NCI-H774 (cell line): ENCODE results near the gene UPF3A.
"Not testable (repeated sequence)": the region's sequence is repeated elsewhere in the genome, so short reads cannot be mapped to it uniquely, and the experiment has no call there.

ENCODE experiments used
- DNase-seq: peaks from one replicate; lab custom pipeline; 2025; lab: John Stamatoyannopoulos, UW

UPF3A gene

DNA sequence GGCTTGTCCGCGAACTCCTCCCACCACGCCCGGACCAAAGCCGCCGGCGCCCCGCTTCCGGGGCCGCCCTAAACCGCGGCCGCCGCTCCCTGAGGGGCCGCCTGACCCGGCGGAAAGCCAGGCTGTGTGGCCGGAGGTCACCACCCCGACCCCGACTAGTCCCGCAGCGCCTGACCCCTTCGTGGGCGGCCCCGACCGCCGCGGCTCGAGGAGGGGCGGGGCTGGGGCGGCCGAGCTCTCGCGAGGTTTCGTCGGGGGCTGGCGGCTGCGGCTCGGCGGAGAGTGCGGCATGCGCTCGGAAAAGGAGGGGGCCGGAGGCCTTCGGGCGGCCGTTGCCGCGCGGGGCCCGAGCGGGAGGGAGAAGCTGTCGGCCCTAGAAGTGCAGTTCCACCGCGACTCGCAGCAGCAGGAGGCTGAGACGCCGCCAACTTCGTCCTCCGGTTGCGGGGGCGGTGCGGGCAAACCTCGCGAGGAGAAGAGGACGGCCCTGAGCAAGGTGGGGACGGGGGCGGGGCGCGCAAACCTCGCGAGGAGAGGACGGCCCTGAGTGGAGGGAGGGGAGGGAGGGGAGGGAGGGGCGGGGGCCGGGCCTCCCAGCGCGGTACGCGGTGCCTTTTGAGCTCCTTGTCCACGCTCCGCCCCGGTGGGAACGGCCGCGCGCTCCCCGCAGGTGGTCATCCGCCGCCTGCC, at the start of gene UPF3A:
Gene UPF3A (plus strand): TSS at position 251 of the 690 bp plus-strand sequence. CDS start 39 bp downstream, at position 290.
- peak; percentile 97 for DNase-seq

DNA sequence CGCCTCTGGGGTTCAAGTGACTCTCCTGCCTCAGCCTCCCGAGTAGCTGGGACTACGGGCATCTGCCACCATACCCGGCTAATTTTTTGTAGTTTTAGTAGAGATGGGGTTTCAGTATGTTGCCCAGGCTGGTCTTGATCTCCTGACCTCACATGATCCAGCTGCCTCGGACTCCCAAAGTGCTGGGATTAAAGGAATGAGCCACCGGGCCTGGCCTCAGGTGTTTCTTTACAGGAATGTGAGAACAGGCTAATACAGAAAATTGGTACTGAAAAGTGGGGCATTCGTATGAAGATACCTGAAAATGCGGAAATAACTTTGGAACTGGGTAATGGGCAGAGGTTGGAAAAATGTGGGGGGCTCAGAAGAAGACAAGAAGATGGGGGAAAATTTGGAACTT, 49.5 kb upstream of the UPF3A start:
- DNase-seq, result no peak

DNA sequence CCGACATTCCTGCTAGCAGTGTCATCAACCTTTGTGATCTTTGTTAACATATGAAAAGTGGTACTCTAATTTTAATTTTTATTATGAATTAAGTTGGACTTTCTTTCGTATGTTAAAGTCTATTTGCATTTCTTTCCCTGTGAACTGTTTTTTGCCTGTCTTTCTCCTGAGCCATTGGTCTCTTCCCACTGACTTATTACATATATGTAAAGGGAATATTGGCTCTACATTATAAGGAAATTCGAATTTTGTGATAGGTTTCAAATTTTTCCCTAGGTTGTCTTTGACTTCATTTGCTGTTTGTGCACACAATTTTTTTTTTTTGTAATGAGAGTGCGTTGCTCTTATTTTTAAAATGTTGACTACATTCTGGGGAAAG, 47.1 kb upstream of the UPF3A start:
- DNase-seq, result no peak

DNA sequence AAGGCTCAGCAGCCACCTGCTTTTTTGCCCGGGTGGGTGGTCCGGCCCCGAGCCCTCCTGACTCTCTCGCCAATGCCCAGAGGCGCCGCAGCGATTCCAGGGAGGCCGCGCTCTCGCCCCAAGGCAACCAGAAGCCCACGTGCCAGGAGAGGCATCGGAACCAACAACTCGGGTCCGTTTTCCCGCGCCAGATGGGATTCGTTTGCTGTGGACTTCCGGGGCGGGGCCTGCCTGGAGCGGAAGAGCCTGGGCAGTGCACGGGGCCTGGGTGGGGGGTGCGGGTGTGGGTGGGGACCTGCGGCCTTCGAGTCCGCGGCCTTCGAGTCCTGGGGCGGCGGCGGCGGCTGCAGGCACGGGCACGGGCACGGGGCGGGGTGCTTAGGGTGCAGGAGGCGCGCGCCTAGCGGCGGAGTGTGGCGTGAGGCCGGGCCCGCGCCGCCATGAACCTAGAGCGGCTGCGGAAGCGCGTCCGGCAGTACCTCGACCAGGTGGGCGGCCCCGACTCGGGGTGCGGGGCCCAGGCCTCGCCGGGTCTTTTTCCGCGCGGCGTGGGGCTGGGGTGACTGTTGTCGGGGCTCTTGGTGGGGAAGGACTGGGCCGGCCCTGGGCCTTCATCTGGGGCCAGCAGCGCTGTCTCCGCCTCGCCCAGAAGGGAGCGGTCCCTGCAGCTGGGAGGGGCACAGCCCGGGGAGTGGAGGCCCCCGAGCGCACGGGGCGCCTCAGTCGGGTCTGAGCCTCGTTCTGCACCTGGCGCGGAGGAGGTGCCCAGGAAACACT, 46.6 kb upstream of the UPF3A start, which contains the start of gene CDC16:
Gene CDC16 (plus strand): TSS at position 253 of the 777 bp plus-strand sequence. CDS start 188 bp downstream, at position 441.
- DNase-seq, result peak; percentile 100

- no peak for DNase-seq
Observed at GRCh38 chr13:114235697-114236096, 45.7 kb upstream of the UPF3A start.

GRCh38 chr13:114236227-114236626, 45.2 kb upstream of the UPF3A start:
- DNase-seq, result no peak

DNA sequence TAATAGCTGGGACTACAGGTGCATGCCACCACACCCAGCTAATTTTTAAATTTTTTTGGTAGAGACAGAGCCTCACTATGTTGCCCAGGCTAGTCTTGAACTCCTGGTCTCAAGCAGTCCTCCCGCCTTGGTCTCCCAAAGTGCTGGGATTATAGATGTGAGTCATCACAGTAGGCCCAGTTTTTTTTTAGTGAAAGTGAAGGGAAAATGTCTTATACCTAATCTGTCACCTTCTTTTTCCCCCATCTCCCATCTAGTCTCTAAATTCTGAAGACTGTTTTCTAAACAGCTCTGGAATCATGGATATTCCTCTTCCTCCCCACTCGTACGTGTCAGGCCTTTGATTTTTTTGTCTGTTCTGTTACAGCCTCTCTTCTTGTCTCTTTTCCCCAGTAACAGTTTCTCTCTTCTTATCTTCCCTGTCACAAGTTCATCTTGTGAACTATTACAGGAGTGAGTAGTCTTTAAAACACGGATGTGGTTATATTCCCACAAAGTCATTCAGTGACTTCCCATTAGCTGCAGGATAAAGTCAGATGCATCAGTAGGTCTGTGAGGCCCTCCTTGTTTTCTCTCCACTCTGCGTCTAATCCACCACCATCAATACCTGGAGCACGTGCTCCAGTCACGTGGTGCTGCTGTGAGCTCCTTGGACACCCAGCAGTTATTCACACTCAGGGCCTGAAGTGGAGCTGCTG, 43.8 kb upstream of the UPF3A start:
- no peak for DNase-seq

- no peak for DNase-seq
Observed at GRCh38 chr13:114241918-114242317, 39.5 kb upstream of the UPF3A start.

DNA sequence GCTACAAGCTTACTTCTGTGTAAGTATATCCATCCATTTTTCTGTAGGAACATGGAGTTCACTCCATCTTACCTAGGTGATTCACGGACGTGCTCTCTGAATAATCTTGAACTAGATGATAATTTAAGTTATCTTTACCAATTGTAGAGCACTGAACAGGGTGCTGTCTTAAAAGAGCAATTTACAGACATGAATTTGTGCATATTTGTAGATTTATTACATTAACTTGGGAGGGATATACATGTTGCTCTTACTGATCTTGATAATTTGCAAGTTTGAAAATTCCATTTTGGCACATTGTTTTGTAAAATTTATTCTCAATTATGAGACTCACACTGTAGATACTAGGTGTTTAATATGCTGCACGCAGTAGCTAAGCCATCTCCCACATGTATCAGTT, 37.4 kb upstream of the UPF3A start:
- DNase-seq, result no peak

DNA sequence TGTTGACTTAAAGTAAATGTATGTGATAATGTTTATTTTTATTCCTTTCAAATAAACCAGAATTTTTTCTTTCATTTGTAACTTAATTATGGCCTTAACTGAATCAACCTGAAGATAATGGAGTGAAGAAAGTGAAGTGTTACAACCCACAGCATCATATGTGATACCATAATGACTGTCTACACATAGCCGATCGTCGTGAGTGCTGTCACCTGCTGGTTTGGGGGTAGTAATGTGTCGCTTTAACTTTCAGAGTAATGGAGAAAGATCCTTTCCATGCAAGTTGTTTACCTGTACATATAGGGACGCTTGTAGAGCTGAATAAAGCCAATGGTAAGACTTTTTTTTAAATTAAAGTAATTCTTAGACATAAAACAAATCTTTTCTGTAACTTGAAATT, 36.8 kb upstream of the UPF3A start:
- no peak for DNase-seq

- no peak for DNase-seq
Observed at GRCh38 chr13:114248011-114248410, 33.4 kb upstream of the UPF3A start.

- DNase-seq, result peak; percentile 82
Observed at GRCh38 chr13:114249077-114249476, 32.3 kb upstream of the UPF3A start.

DNA sequence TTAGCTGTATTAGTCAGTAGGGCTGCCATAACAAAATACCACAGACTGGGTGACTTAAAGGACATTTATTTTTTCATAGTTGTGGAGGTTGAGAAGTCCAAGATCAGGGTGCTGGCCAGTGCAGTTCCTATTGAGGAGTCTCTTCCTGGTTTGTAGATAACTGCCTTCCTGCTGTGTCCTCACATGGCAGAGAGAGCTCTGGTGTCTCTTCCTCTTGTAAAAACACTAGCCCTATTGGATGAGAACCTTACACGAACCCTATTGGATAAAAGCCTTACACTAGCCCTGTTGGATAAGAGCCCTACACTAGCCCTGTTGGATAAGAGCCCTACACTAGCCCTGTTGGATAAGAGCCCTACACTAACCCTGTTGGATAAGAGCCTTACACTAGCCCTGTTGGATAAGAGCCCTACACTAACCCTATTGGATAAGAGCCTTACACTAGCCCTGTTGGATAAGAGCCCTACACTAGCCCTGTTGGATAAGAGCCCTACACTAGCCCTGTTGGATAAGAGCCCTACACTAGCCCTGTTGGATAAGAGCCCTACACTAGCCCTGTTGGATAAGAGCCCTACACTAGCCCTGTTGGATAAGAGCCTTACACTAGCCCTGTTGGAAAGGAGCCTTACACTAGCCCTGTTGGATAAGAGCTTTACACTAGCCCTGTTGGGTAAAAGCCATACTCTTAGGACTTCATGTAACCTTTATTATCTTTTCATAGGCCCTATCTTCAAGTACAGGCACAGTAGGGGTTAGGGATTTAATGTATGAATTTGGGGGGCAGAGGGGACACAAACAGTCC, 29.6 kb upstream of the UPF3A start:
- DNase-seq, result not testable (repeated sequence)

DNA sequence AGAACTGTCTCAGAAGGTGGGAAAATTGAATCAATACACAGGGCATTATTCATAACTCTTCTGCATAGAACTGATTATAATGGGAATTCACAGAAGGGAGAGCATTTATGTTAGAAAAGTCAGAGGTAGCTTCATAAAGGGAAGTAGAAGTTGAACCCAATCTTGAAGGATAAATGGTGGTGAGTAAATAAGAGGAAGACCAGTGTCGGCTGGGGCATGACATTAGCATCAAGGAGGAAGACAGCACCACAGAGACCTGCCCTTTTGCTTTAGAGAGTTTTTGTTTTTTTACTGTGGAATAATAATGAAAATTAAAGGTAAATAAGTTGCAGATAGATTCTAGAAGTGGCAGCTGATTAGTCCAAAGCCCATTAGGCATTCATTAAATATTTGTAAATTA, 24.9 kb upstream of the UPF3A start:
- no peak for DNase-seq

DNA sequence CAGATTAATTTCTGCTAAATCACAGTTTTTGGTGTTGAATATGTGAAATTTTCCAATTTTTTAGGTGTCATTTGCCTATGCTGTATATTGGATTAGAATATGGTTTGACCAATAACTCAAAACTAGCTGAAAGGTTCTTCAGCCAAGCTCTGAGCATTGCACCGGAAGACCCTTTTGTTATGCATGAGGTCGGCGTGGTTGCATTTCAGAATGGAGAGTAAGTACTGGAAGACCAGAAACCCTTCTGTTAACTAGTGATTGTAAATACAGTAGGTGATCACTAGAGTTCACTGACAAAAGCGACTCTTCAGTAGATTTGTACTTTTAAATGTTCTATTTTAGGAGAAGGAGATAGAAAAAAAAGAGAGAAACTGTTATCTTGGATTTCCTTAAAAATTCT, 24.4 kb upstream of the UPF3A start:
- no peak for DNase-seq

- peak; percentile 69 for DNase-seq
Observed at GRCh38 chr13:114258589-114258988, 22.8 kb upstream of the UPF3A start.

DNA sequence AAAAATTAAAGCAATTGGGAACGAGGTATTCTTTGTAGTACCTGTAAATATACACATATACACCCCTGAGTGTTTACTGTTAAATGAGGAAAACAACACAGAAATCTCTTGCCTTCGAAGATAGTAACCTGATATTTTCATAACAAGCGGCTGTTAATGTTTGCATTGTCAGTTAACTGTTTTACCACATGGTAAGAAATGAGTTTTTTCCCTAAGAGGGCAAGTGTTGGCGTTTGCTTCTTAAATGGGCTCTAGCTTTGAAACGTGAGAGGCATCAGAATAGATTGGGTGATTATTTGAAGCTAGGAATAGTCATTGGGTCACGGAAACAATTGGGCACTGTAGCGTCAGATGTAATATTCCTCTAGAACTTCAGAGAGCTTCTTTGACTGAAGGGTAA, 22.0 kb upstream of the UPF3A start:
- peak; percentile 73 for DNase-seq

GRCh38 chr13:114259974-114260373, 21.4 kb upstream of the UPF3A start:
- peak; percentile 97 for DNase-seq

- DNase-seq, result no peak
Observed at GRCh38 chr13:114260814-114261213, 20.6 kb upstream of the UPF3A start.

DNA sequence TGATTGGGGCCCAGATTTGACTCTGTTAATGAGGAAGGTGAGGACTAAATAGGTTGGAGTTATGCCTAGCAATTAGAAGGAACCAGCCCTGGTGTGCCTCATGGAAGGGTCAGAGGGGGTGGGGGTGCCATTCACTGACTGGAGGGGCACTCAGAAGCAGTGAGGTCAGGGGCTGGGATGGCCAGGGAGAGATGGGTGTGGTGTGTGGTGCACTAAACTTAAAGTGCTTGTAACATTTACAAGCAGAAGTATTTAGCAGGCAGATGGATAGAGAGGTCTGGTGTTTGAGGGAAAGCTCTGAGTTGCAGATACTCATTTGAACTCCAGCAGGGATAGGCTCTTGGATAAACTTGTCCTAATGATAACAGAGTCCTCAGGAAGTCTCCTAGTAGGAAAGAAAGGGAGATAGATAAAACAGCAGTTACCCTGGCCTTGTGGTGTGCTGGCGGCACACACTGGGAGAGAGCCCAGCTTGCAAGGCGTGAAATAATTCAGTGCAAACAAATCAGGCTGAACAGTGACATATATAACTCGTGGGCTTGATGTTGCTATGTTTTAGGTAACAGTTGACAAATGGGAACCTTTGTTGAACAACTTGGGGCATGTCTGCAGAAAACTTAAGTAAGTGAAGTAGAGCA, 20.0 kb upstream of the UPF3A start:
- no peak for DNase-seq

- no peak for DNase-seq
Observed at GRCh38 chr13:114263578-114263977, 17.8 kb upstream of the UPF3A start.
